ENCODE measurements around the gene CXCR1. TPM values are rescaled to one million over a fixed set of nuclear protein-coding genes. Genes with fewer than 3 reads are reported as not detected.

The CXCR1 gene
- total RNA-seq, 1 experiment from 2014 or later = not detected

GRCh38 chr2:218188528-218188927 lies 21.8 kb upstream of the CXCR1 start:
- Histone ChIP-seq H3K9me3 (ENCODE audit: low read depth, low read length, poor library complexity, severe bottlenecking) (no peaks in the 10 kb centered on the region), H3K4me3 (ENCODE audit: low read depth, low read length, poor library complexity, severe bottlenecking) (no peak overlapping the region), H3K27me3 (replicated peaks; ENCODE audit: insufficient read depth, low read depth, low read length, poor library complexity) (no peaks in the 10 kb centered on the region), H3K4me1 (ENCODE audit: insufficient read depth, low read length, poor library complexity, severe bottlenecking) (no peaks in the 10 kb centered on the region), H3K27ac (ENCODE audit: low read depth, low read length, poor library complexity, severe bottlenecking) (no peak overlapping the region), H3K36me3 (ENCODE audit: insufficient read depth, low read length, poor library complexity, severe bottlenecking) (no peaks in the 10 kb centered on the region)
- intact Hi-C loops (cut with micrococcal nuclease; ENCODE audit: unreplicated experiment) = loop anchor here (5.0 kb wide), 2 partner anchors 84 to 199 kb away; partner anchors contain the start of genes AAMP and PNKD
- ChIA-PET CTCF (interaction anchor here (1.1 kb wide), 1 partner anchor 113 kb away, joined by 4 read pairs; no protein-coding TSS in a partner anchor), POLR2A (ENCODE audit: low non-redundant PET) (no interaction called here)
- DNase-seq (ENCODE audit: low spot score) = no peak
- no peak for TF ChIP-seq EZH2 (IDR thresholded peaks at IDR 0.05; ENCODE audit: borderline replicate concordance, low read depth, low read length, poor library complexity, severe bottlenecking)
- no peak for TF ChIP-seq CTCF (conservative IDR thresholded peaks at IDR 0.05; ENCODE audit: low read depth, low read length)
- BruUV-seq (replicated peaks) = no TSS peak

GRCh38 chr2:218187296-218188015 lies 20.7 kb upstream of the CXCR1 start:
- CTCF ChIA-PET = no interaction called here
- POLR2A ChIA-PET (ENCODE audit: low non-redundant PET) = no interaction called here
- Histone ChIP-seq H3K27ac (ENCODE audit: low read depth, low read length, poor library complexity, severe bottlenecking) (no peak overlapping the region), H3K4me1 (ENCODE audit: insufficient read depth, low read length, poor library complexity, severe bottlenecking) (no peaks in the 10 kb centered on the region), H3K36me3 (ENCODE audit: insufficient read depth, low read length, poor library complexity, severe bottlenecking) (no peaks in the 10 kb centered on the region), H3K9me3 (ENCODE audit: low read depth, low read length, poor library complexity, severe bottlenecking) (no peaks in the 10 kb centered on the region), H3K27me3 (replicated peaks; ENCODE audit: insufficient read depth, low read depth, low read length, poor library complexity) (no peaks in the 10 kb centered on the region), H3K4me3 (ENCODE audit: low read depth, low read length, poor library complexity, severe bottlenecking) (no peak overlapping the region)
- no TSS peak for BruUV-seq (replicated peaks)
- TF ChIP-seq EZH2 (IDR thresholded peaks at IDR 0.05; ENCODE audit: borderline replicate concordance, low read depth, low read length, poor library complexity, severe bottlenecking) = no peak
- no peak for TF ChIP-seq CTCF (conservative IDR thresholded peaks at IDR 0.05; ENCODE audit: low read depth, low read length)
- no peak for DNase-seq (ENCODE audit: low spot score)
- intact Hi-C loops (cut with micrococcal nuclease; ENCODE audit: unreplicated experiment) = loop anchor here (5.0 kb wide), 2 partner anchors 85 to 200 kb away; partner anchors contain the start of genes AAMP and PNKD

- BruUV-seq (replicated peaks) = no TSS peak
- intact Hi-C loops (cut with micrococcal nuclease; ENCODE audit: unreplicated experiment) = loop anchor here (1.0 to 5.0 kb wide), 3 partner anchors 70 to 200 kb away; partner anchors contain the start of genes AAMP and PNKD
- no peaks in the 10 kb centered on the region for H3K36me3 ChIP-seq (ENCODE audit: insufficient read depth, low read length, poor library complexity, severe bottlenecking)
- ChIA-PET POLR2A (ENCODE audit: low non-redundant PET) (no interaction called here), CTCF (no interaction called here)
- no peak overlapping the region for H3K4me3 ChIP-seq (ENCODE audit: low read depth, low read length, poor library complexity, severe bottlenecking)
- no peaks in the 10 kb centered on the region for H3K4me1 ChIP-seq (ENCODE audit: insufficient read depth, low read length, poor library complexity, severe bottlenecking)
- H3K27ac ChIP-seq (ENCODE audit: low read depth, low read length, poor library complexity, severe bottlenecking) = no peak overlapping the region
- TF ChIP-seq CTCF (conservative IDR thresholded peaks at IDR 0.05; ENCODE audit: low read depth, low read length) (no peak), EZH2 (IDR thresholded peaks at IDR 0.05; ENCODE audit: borderline replicate concordance, low read depth, low read length, poor library complexity, severe bottlenecking) (no peak)
- H3K27me3 ChIP-seq (replicated peaks; ENCODE audit: insufficient read depth, low read depth, low read length, poor library complexity) = no peaks in the 10 kb centered on the region
- no peak for DNase-seq (ENCODE audit: low spot score)
- no peaks in the 10 kb centered on the region for H3K9me3 ChIP-seq (ENCODE audit: low read depth, low read length, poor library complexity, severe bottlenecking)
Measured at GRCh38 chr2:218186876-218187275, 20.1 kb upstream of the CXCR1 start.
